Psoas muscle (tissue), 8 donors: ENCODE results near the gene HSF5. TPM values are rescaled to one million over a fixed set of nuclear protein-coding genes. Genes with fewer than 3 reads are reported as not detected.

Experiments
- ATAC-seq, 4 donors: fragments of 200-7000 bp; cut with Tn5 transposase; one replicate each; pipeline ENCODE4 v1.9.1; 2020; ENCODE audit warnings: moderate library complexity in 3 of 4, mild to moderate bottlenecking in 2 of 4
- DNase-seq, 2 donors: peaks; one replicate each; pipeline ENCODE4 v3.0.0-alpha.2; 2020
- H3K27ac ChIP-seq: fragments of 200-600 bp; one replicate; pipeline ENCODE4 v1.8.0; 2022
- H3K27me3 ChIP-seq, 3 donors: fragments of 200-600 bp in 1 of 3; one replicate each; pipeline versions ENCODE4 v1.6.1 to v1.8.0; 2013 to 2022; ENCODE audit warnings: low read length in 2 of 3, mild to moderate bottlenecking in 2 of 3, moderate library complexity in 1 of 3; ENCODE audit not compliant: insufficient read depth in 3 of 3
- H3K36me3 ChIP-seq, 2 donors: fragments of 200-600 bp in 1 of 2; one replicate each; pipeline versions ENCODE4 v1.6.1 to v1.8.0; 2013 to 2022; ENCODE audit warnings: low read depth in 1 of 2, mild to moderate bottlenecking in 1 of 2, moderate library complexity in 1 of 2; ENCODE audit not compliant: insufficient read depth in 1 of 2
- H3K4me1 ChIP-seq: fragments of 200-600 bp; one replicate; pipeline ENCODE4 v1.8.0; 2022
- H3K4me3 ChIP-seq: fragments of 200-600 bp; one replicate; pipeline ENCODE4 v1.8.0; 2022; ENCODE audit warnings: mild to moderate bottlenecking
- H3K9me3 ChIP-seq: fragments of 200-600 bp; one replicate; pipeline ENCODE4 v1.8.0; 2022
- CTCF ChIP-seq: fragments of 200-600 bp; IDR thresholded peaks from one replicate; pipeline ENCODE4 v1.8.0; 2022; ENCODE audit warnings: antibody characterized with exemption
- WGBS, 3 donors: extraction: QIAGEN DNeasy Blood & Tissue Kit; methylation state at CpG; one replicate each; pipeline versions ENCODE4 v1.1.6 to v1.1.7; 2013; 5-methylcytosine and 5-hydroxymethylcytosine counted together
- intact Hi-C, 2 donors: fragments of 100-400 bp; cut with DNase I; formaldehyde crosslinking; loops; one replicate each; pipeline versions ENCODE4 v1.11.0 to v1.14.2; 2022
- polyA plus RNA-seq, 3 donors: library from polyadenylated mRNA; stranded (reverse); fragments of 200-250 nt; gene quantifications; one replicate each; pipeline ENCODE4 v1.2.3, GENCODE V29; 2013
- total RNA-seq, 4 donors: library from RNA; stranded (reverse); fragmentation: NEBNext Ultra II Directional in 2 of 4; extraction: Animal tissue kit (Norgen Biotek cat#: 25700) in 2 of 4; gene quantifications; one replicate each; pipeline versions ENCODE4 v1.2.1 to v1.2.4, GENCODE V29; 2021 to 2023
- donor health status: healthy with polysubstance abuse.
- donor health status: DM: no; HTN: no; CAD: no; lungs with moderate emphysema.
- donor health status: Bipolar disorder and iron deficiency.
- donor health status: healthy.
- donor health status: DM: yes; HTN: yes; CAD: no.
- donor health status: DM: no; HTN: no; CAD: no.
- donor health status: DM: no; HTN: no; CAD: no.
- donor health status: DM: yes; HTN: yes; CAD: no.

Gene HSF5
- total and polyA plus RNA-seq, 7 donors: not detected

- WGBS, 3 donors: 85 to 91% (median 89%) methylated on average over 6 of the region's 6 CpGs
- Histone ChIP-seq H3K4me1 (no peaks in the 10 kb centered on the region), H3K9me3 (no peaks in the 10 kb centered on the region), H3K4me3 (no peak overlapping the region), H3K36me3 (no peaks in the 10 kb centered on the region), H3K27me3 (peaks cover 0 to 5% (median 0%) of the 10 kb centered on the region in 3 donors), H3K27ac (no peak overlapping the region)
- DNase-seq: no peak
- no peak for ATAC-seq
- intact Hi-C loops: no loop called here
- TF ChIP-seq CTCF: no peak
Measured at GRCh38 chr17:58470356-58470755, 17.9 kb downstream of the HSF5 start.

- H3K4me1 ChIP-seq: no peaks in the 10 kb centered on the region
- ATAC-seq: no peak
- TF ChIP-seq CTCF: no peak
- H3K9me3 ChIP-seq: no peaks in the 10 kb centered on the region
- no peaks in the 10 kb centered on the region for H3K36me3 ChIP-seq
- intact Hi-C loops: no loop called here
- H3K4me3 ChIP-seq: no peak overlapping the region
- H3K27ac ChIP-seq: no peak overlapping the region
- H3K27me3 ChIP-seq: peaks cover 0 to 5% (median 0%) of the 10 kb centered on the region in 3 donors
- DNase-seq: no peak
- WGBS, 3 donors: 59 to 64% (median 61%) methylated on average over 3 of the region's 3 CpGs
Measured at GRCh38 chr17:58468944-58469343, 19.3 kb downstream of the HSF5 start.

- no peak for DNase-seq
- H3K9me3 ChIP-seq: no peaks in the 10 kb centered on the region
- no peaks in the 10 kb centered on the region for H3K27me3 ChIP-seq
- no peak for TF ChIP-seq CTCF
- no peaks in the 10 kb centered on the region for H3K4me1 ChIP-seq
- H3K27ac ChIP-seq: no peak overlapping the region
- H3K36me3 ChIP-seq: no peaks in the 10 kb centered on the region
- intact Hi-C loops: no loop called here
- no peak overlapping the region for H3K4me3 ChIP-seq
- no peak for ATAC-seq
Measured at GRCh38 chr17:58455491-58455890, 32.7 kb downstream of the HSF5 start.

- Histone ChIP-seq H3K36me3 (no peaks in the 10 kb centered on the region), H3K4me3 (no peak overlapping the region), H3K4me1 (no peaks in the 10 kb centered on the region), H3K9me3 (no peaks in the 10 kb centered on the region), H3K27ac (no peak overlapping the region), H3K27me3 (no peaks in the 10 kb centered on the region)
- no peak for ATAC-seq
- intact Hi-C loops: no loop called here
- 84 to 96% (median 95%) methylated on average over 1 of the region's 1 CpG for WGBS, 3 donors
- no peak for DNase-seq
- TF ChIP-seq CTCF: no peak
Measured at GRCh38 chr17:58452738-58453137, 35.5 kb downstream of the HSF5 start.
